SK-N-SH (cell line): ENCODE results near the gene CCDC17. TPM values are rescaled to one million over a fixed set of nuclear protein-coding genes. Genes with fewer than 3 reads are reported as not detected.
A peak's percentile ranks its signal among the peaks of the same experiment; 100 is the strongest.

ENCODE experiments used
- CTCF ChIA-PET: fragments of 300-600, 350-600 bp; formaldehyde crosslinking; extraction: SDS; loops from one replicate; lab custom pipeline; 2021; lab: Yijun Ruan, JAX
- POLR2A ChIA-PET: fragments of 350-600 bp; sonication (Branson Sonifier 250); formaldehyde crosslinking; extraction: SDS; loops from one replicate; lab custom pipeline; 2020; ENCODE audit warnings: antibody characterized with exemption, inconsistent platforms; lab: Yijun Ruan, JAX
- DNase-seq: peaks from one replicate; pipeline ENCODE4 v3.0.0; 2012
- H2AFZ ChIP-seq: fragments of 200-600 bp; sonication (generic); 2 replicates; pipeline ENCODE4 v1.8.1; 2016; ENCODE audit warnings: antibody characterized with exemption, mild to moderate bottlenecking, low read depth
- H3F3A ChIP-seq: fragments of 200-600 bp; sonication (generic); replicated peaks from 2 replicates; pipeline ENCODE3; 2016; ENCODE audit warnings: antibody characterized with exemption, mild to moderate bottlenecking; ENCODE audit not compliant: insufficient read depth
- H3K27ac ChIP-seq, 2 experiments: fragments of 200-500 bp in 1 of 2; fragments of 200-600 bp in 1 of 2; sonication (Bioruptor generic) in 1 of 2; sonication (generic), shearing (Covaris generic) in 1 of 2; 2 replicates each; pipeline versions ENCODE4 v1.5.1 to v1.6.1; 2014 to 2016; ENCODE audit warnings: low read depth in 2 of 2, inconsistent platforms in 1 of 2, low read length in 1 of 2, mild to moderate bottlenecking in 1 of 2, mixed read lengths in 1 of 2
- H3K27me3 ChIP-seq: fragments of 200-600 bp; sonication (generic), shearing (Covaris generic); 2 replicates; pipeline ENCODE4 v1.6.1; 2016; ENCODE audit warnings: mixed run types; ENCODE audit not compliant: insufficient read depth
- H3K36me3 ChIP-seq, 2 experiments: fragments of 200-500 bp in 1 of 2; fragments of 200-600 bp in 1 of 2; sonication (Bioruptor generic) in 1 of 2; sonication (generic) in 1 of 2; replicated peaks in 1 of 2; 2 replicates each; pipeline versions ENCODE3 to v1.5.1; 2014 to 2016; ENCODE audit warnings: low read length in 1 of 2, mild to moderate bottlenecking in 1 of 2; ENCODE audit not compliant: insufficient read depth in 2 of 2, control insufficient read depth in 1 of 2
- H3K4me1 ChIP-seq, 2 experiments: fragments of 200-500 bp in 1 of 2; fragments of 200-600 bp in 1 of 2; sonication (Bioruptor generic) in 1 of 2; sonication (generic), shearing (Covaris generic) in 1 of 2; 2 replicates each; pipeline versions ENCODE4 v1.5.1 to v1.6.1; 2014 to 2016; ENCODE audit warnings: low read depth in 1 of 2, low read length in 1 of 2, mixed run types in 1 of 2; ENCODE audit not compliant: insufficient read depth in 2 of 2, control insufficient read depth in 1 of 2
- H3K4me2 ChIP-seq: fragments of 200-600 bp; sonication (generic), shearing (Covaris generic); 2 replicates; pipeline ENCODE4 v1.6.1; 2017; ENCODE audit warnings: mixed run types
- H3K4me3 ChIP-seq, 2 experiments: fragments of 200-500 bp in 1 of 2; fragments of 200-600 bp in 1 of 2; sonication (Bioruptor generic) in 1 of 2; sonication (generic), shearing (Covaris generic) in 1 of 2; 2 replicates each; pipeline versions ENCODE4 v1.5.1 to v1.8.1; 2014 to 2016; ENCODE audit warnings: low read depth in 2 of 2, inconsistent platforms in 1 of 2, low read length in 1 of 2, mild to moderate bottlenecking in 1 of 2, mixed read lengths in 1 of 2, moderate library complexity in 1 of 2
- H3K79me2 ChIP-seq: fragments of 200-600 bp; sonication (generic); 2 replicates; pipeline ENCODE4 v1.8.1; 2017; ENCODE audit warnings: mild to moderate bottlenecking; ENCODE audit not compliant: insufficient read depth
- H3K9ac ChIP-seq: fragments of 200-600 bp; sonication (generic); 2 replicates; pipeline ENCODE4 v1.6.1; 2017; ENCODE audit warnings: mixed run types
- H3K9me2 ChIP-seq: fragments of 200-600 bp; sonication (generic); 2 replicates; pipeline ENCODE4 v1.6.1; 2017; ENCODE audit warnings: mixed run types
- H3K9me3 ChIP-seq: fragments of 200-600 bp; sonication (generic); 2 replicates; pipeline ENCODE4 v1.6.1; 2017; ENCODE audit warnings: mixed run types, mild to moderate bottlenecking, moderate library complexity
- H4K20me1 ChIP-seq: fragments of 200-600 bp; sonication (generic); 2 replicates; pipeline ENCODE4 v1.6.1; 2017; ENCODE audit warnings: mild to moderate bottlenecking, mixed run types; ENCODE audit not compliant: insufficient read depth
- CHD2 ChIP-seq: fragments of 150-350 bp; IDR thresholded peaks from 2 replicates; pipeline ENCODE4 v1.6.1; 2018; ENCODE audit warnings: low read length; ENCODE audit not compliant: partially characterized antibody
- ELF1 ChIP-seq: IDR thresholded peaks from 2 replicates; pipeline ENCODE4 v1.4.0; 2012
- EP300 ChIP-seq, 2 experiments: IDR thresholded peaks; 2 replicates each; pipeline versions ENCODE4 v1.4.0 to v1.6.1; 2012; ENCODE audit warnings: borderline replicate concordance in 1 of 2, low read depth in 1 of 2, low read length in 1 of 2
- FOXJ3 ChIP-seq: sonication (generic); formaldehyde crosslinking; IDR thresholded peaks from 2 replicates; pipeline ENCODE4 v1.5.1; 2020; ENCODE audit warnings: mild to moderate bottlenecking, missing genetic modification reagents
- FOXM1 ChIP-seq: IDR thresholded peaks from 2 replicates; pipeline ENCODE4 v1.4.0; 2012; ENCODE audit warnings: low read depth, mild to moderate bottlenecking
- IRF3 ChIP-seq: fragments of 150-350 bp; IDR thresholded peaks from 2 replicates; pipeline ENCODE4 v1.6.1; 2016; ENCODE audit warnings: mild to moderate bottlenecking, low read depth, low read length
- JUND ChIP-seq: IDR thresholded peaks from 2 replicates; pipeline ENCODE4 v1.4.0; 2012
- MEF2A ChIP-seq: IDR thresholded peaks from 2 replicates; pipeline ENCODE4 v1.4.0; 2012; ENCODE audit warnings: low read depth, borderline replicate concordance
- NFIC ChIP-seq: IDR thresholded peaks from 2 replicates; pipeline ENCODE4 v1.4.0; 2012; ENCODE audit warnings: borderline replicate concordance
- POLR2AphosphoS5 ChIP-seq: IDR thresholded peaks from 2 replicates; pipeline ENCODE4 v1.6.1; 2012; ENCODE audit warnings: low read depth, low read length
- RCOR1 ChIP-seq: fragments of 150-350 bp; IDR thresholded peaks from 2 replicates; pipeline ENCODE4 v1.6.1; 2017; ENCODE audit warnings: antibody characterized with exemption, low read length
- RFX5 ChIP-seq: IDR thresholded peaks from 2 replicates; pipeline ENCODE4 v1.6.1; 2012; ENCODE audit warnings: mild to moderate bottlenecking, improper control_type of control experiment, low read length
- SMC3 ChIP-seq: IDR thresholded peaks from 2 replicates; pipeline ENCODE4 v1.6.1; 2012; ENCODE audit warnings: low read depth, low read length, improper control_type of control experiment
- TCF12 ChIP-seq: IDR thresholded peaks from 2 replicates; pipeline ENCODE4 v1.4.0; 2012
- USF2 ChIP-seq: fragments of 150-350 bp; IDR thresholded peaks from 2 replicates; pipeline ENCODE4 v1.6.1; 2017; ENCODE audit warnings: antibody characterized with exemption, low read length, low read depth, borderline replicate concordance
- WGBS: methylation state at CpG from one replicate; pipeline ENCODE4 v1.1.6; 2017; ENCODE audit warnings: low lambda C conversion rate; 5-methylcytosine and 5-hydroxymethylcytosine counted together
- polyA plus RNA-seq, 3 experiments: library from polyadenylated mRNA; depleted of rRNA; stranded (reverse); fragments of >200 nt; gene quantifications; 2 replicates each; pipeline ENCODE4 v1.2.3, GENCODE V29; 2012
- TF ChIP-seq, protein P1 (sequence below): IDR thresholded peaks from 2 replicates; pipeline ENCODE4; 2012
- TF ChIP-seq, protein P2 (sequence below): IDR thresholded peaks from 2 replicates; pipeline ENCODE4 v1.4.0; 2012; ENCODE audit warnings: low read depth, borderline replicate concordance

The CCDC17 gene
- polyA plus RNA-seq, 1 of the 3 experiments (the other 2 are of a cell fraction), result 0.41 TPM

- TF ChIP-seq, protein P1, sequence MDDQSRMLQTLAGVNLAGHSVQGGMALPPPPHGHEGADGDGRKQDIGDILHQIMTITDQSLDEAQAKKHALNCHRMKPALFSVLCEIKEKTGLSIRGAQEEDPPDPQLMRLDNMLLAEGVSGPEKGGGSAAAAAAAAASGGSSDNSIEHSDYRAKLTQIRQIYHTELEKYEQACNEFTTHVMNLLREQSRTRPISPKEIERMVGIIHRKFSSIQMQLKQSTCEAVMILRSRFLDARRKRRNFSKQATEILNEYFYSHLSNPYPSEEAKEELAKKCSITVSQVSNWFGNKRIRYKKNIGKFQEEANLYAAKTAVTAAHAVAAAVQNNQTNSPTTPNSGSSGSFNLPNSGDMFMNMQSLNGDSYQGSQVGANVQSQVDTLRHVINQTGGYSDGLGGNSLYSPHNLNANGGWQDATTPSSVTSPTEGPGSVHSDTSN, result peak; percentile 55
- TF ChIP-seq MEF2A (no peak), EP300 (IDR thresholded peaks at IDR 0.05; ENCODE audit: borderline replicate concordance in 1 of 2, low read depth in 1 of 2, low read length in 1 of 2) (0 out of 4 replicates have a peak, but pooled peaks of 1 of the 2 experiments have one; percentile 27), TCF12 (peak; percentile 64), NFIC (0 out of 2 replicates have a peak, but pooled peaks have one; percentile 23), JUND (0 out of 2 replicates have a peak, but pooled peaks have one; percentile 11)
- Histone ChIP-seq H3K4me2 (no peak overlapping the region), H3K79me2 (peaks cover 1% of the 10 kb centered on the region), H3K4me1 (no peaks in the 10 kb centered on the region; a peak in 1 of 4 replicates), H3K27ac (peak overlapping the region in 1 of 2 experiments; percentile 30; a peak in 1 of 4 replicates), H3K4me3 (no peak overlapping the region), H3F3A (no peaks in the 10 kb centered on the region), H3K36me3 (peaks cover 80 to 95% of the 10 kb centered on the region in 2 experiments), H3K9ac (no peak overlapping the region), H2AFZ (no peak overlapping the region), H3K9me2 (no peaks in the 10 kb centered on the region), H4K20me1 (no peaks in the 10 kb centered on the region), H3K9me3 (no peaks in the 10 kb centered on the region), H3K27me3 (no peaks in the 10 kb centered on the region)
- POLR2A ChIA-PET, result no interaction called here
- no peak for DNase-seq
- CTCF ChIA-PET, result interaction anchor here (1.0 kb wide), 1 partner anchor 9 kb away, joined by 3 read pairs; no protein-coding TSS in a partner anchor
- WGBS, result 14% methylated on average over 1 of the region's 1 CpG
Measured at GRCh38 chr1:45635211-45635610, 11.4 kb upstream of the CCDC17 start.

DNA sequence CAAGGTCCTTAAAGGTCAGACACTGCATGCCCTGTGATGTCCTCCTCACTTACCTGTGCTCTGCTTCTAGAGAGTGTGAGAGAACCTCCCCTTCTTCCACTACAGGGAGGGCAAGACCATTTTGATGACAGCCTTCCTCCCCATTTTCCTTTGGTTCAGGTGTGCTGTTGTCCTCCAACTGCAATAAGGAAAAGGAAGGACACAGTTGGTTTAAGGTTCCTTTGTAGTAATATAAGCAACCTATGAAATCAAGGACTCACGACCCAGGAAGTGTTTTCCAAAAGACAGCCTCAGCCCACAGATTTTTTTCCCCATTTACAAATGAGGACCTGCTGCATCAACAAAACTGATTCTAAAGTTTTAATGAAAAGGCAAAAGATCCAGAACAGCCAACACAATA is 6.6 kb upstream of the CCDC17 start:
- no peak overlapping the region for H3K4me3 ChIP-seq
- H3K27me3 ChIP-seq, result no peaks in the 10 kb centered on the region
- H4K20me1 ChIP-seq, result no peaks in the 10 kb centered on the region
- H3K36me3 ChIP-seq, result peaks cover 65 to 79% of the 10 kb centered on the region in 2 experiments
- no peaks in the 10 kb centered on the region for H3K79me2 ChIP-seq
- H3K9ac ChIP-seq, result no peak overlapping the region
- H3K9me3 ChIP-seq, result no peaks in the 10 kb centered on the region
- TF ChIP-seq EP300 (IDR thresholded peaks at IDR 0.05; ENCODE audit: borderline replicate concordance in 1 of 2, low read depth in 1 of 2, low read length in 1 of 2), result no peak
- no peak for TF ChIP-seq POLR2AphosphoS5
- TF ChIP-seq, protein P2, sequence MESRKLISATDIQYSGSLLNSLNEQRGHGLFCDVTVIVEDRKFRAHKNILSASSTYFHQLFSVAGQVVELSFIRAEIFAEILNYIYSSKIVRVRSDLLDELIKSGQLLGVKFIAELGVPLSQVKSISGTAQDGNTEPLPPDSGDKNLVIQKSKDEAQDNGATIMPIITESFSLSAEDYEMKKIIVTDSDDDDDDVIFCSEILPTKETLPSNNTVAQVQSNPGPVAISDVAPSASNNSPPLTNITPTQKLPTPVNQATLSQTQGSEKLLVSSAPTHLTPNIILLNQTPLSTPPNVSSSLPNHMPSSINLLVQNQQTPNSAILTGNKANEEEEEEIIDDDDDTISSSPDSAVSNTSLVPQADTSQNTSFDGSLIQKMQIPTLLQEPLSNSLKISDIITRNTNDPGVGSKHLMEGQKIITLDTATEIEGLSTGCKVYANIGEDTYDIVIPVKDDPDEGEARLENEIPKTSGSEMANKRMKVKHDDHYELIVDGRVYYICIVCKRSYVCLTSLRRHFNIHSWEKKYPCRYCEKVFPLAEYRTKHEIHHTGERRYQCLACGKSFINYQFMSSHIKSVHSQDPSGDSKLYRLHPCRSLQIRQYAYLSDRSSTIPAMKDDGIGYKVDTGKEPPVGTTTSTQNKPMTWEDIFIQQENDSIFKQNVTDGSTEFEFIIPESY, result no peak
- no peak for TF ChIP-seq TCF12
- no peak for TF ChIP-seq FOXJ3 (CRISPR knock-in tag)
- TF ChIP-seq RFX5, result no peak
- TF ChIP-seq FOXM1, result no peak
- TF ChIP-seq IRF3, result no peak
- TF ChIP-seq USF2, result no peak
- no peak for TF ChIP-seq CHD2
- TF ChIP-seq SMC3, result no peak
- TF ChIP-seq RCOR1, result no peak
- no peak for TF ChIP-seq ELF1
- TF ChIP-seq, all 33 proteins: peak for 0
- DNase-seq, result no peak
- WGBS, result 100% methylated on average over 1 of the region's 1 CpG
- H3K4me1 ChIP-seq, result no peaks in the 10 kb centered on the region; a peak in 1 of 4 replicates
- no peak overlapping the region for H3K4me2 ChIP-seq
- H3K9me2 ChIP-seq, result no peaks in the 10 kb centered on the region
- no peak overlapping the region for H3K27ac ChIP-seq
- ChIA-PET POLR2A (no interaction called here), CTCF (no interaction called here)
- no peak overlapping the region for H2AFZ ChIP-seq
- peaks cover 15% of the 10 kb centered on the region for H3F3A ChIP-seq
